Ishikawa (cell line): ENCODE data around the gene RYR2.

Experiments
- CEBPB ChIP-seq: IDR thresholded peaks from 2 replicates; pipeline ENCODE4 v1.6.1; 2012
- CREB1 ChIP-seq: IDR thresholded peaks from 2 replicates; pipeline ENCODE4 v1.6.1; 2012; ENCODE audit warnings: low read depth
- EGR1 ChIP-seq: IDR thresholded peaks from 2 replicates; pipeline ENCODE4 v1.6.1; 2012
- EP300 ChIP-seq: IDR thresholded peaks from 2 replicates; pipeline ENCODE4 v1.6.1; 2012; ENCODE audit warnings: borderline replicate concordance
- FOXM1 ChIP-seq: IDR thresholded peaks from 2 replicates; pipeline ENCODE4 v1.6.1; 2012; ENCODE audit warnings: low read depth, borderline replicate concordance
- MAX ChIP-seq: IDR thresholded peaks from 2 replicates; pipeline ENCODE4 v1.6.1; 2012
- NFIC ChIP-seq: IDR thresholded peaks from 2 replicates; pipeline ENCODE4 v1.6.1; 2012
- RAD21 ChIP-seq: IDR thresholded peaks from 2 replicates; pipeline ENCODE4 v1.6.1; 2012; ENCODE audit warnings: low read depth
- REST ChIP-seq: IDR thresholded peaks from 2 replicates; pipeline ENCODE4 v1.6.1; 2012; ENCODE audit warnings: low read depth, mild to moderate bottlenecking
- TAF1 ChIP-seq: IDR thresholded peaks from 2 replicates; pipeline ENCODE4 v1.6.1; 2012; ENCODE audit warnings: low read depth, mild to moderate bottlenecking
- TCF12 ChIP-seq: IDR thresholded peaks from 2 replicates; pipeline ENCODE4 v1.6.1; 2012; ENCODE audit warnings: low read depth
- TEAD4 ChIP-seq: IDR thresholded peaks from 2 replicates; pipeline ENCODE4 v1.6.1; 2012
- USF1 ChIP-seq: IDR thresholded peaks from 2 replicates; pipeline ENCODE4 v1.6.1; 2012
- YY1 ChIP-seq: IDR thresholded peaks from 2 replicates; pipeline ENCODE4 v1.6.1; 2012; ENCODE audit warnings: low read depth
- ZBTB7A ChIP-seq: IDR thresholded peaks from 2 replicates; pipeline ENCODE4 v1.6.1; 2012; ENCODE audit warnings: low read depth

The RYR2 gene

GRCh38 chr1:237431448-237431847 is 389.5 kb downstream of the RYR2 start:
- TF ChIP-seq EGR1 = no peak
- no peak for TF ChIP-seq TCF12
- TF ChIP-seq NFIC = no peak
- no peak for TF ChIP-seq ZBTB7A
- no peak for TF ChIP-seq TEAD4
- TF ChIP-seq TAF1 = no peak
- no peak for TF ChIP-seq MAX
- no peak for TF ChIP-seq REST
- no peak for TF ChIP-seq RAD21
- TF ChIP-seq CEBPB = no peak

- TF ChIP-seq NFIC = no peak
- TF ChIP-seq USF1 = no peak
- no peak for TF ChIP-seq EP300
- no peak for TF ChIP-seq CEBPB
- no peak for TF ChIP-seq FOXM1
- no peak for TF ChIP-seq TEAD4
- TF ChIP-seq MAX = no peak
- no peak for TF ChIP-seq TAF1
- no peak for TF ChIP-seq ZBTB7A
- no peak for TF ChIP-seq TCF12
- TF ChIP-seq EGR1 = no peak
- no peak for TF ChIP-seq RAD21
- TF ChIP-seq CREB1 = no peak
- TF ChIP-seq REST = no peak
- no peak for TF ChIP-seq YY1
Measured at GRCh38 chr1:237440346-237440745, 398.4 kb downstream of the RYR2 start.

GRCh38 chr1:237444120-237444790 is 402.3 kb downstream of the RYR2 start:
- TF ChIP-seq CREB1 (no peak), REST (no peak), USF1 (no peak), CEBPB (no peak), EP300 (no peak), FOXM1 (no peak), NFIC (no peak), TCF12 (no peak), EGR1 (no peak), MAX (no peak), RAD21 (no peak), TAF1 (no peak), ZBTB7A (no peak), YY1 (no peak), TEAD4 (no peak)

- no peak for TF ChIP-seq EGR1
- no peak for TF ChIP-seq NFIC
- TF ChIP-seq CREB1 = no peak
- no peak for TF ChIP-seq MAX
- TF ChIP-seq TCF12 = no peak
- no peak for TF ChIP-seq ZBTB7A
- TF ChIP-seq TEAD4 = no peak
Measured at GRCh38 chr1:237448042-237448441, 406.1 kb downstream of the RYR2 start.
